GM13977 (cell line): ENCODE results near the gene CCDC154.
"Not testable (repeated sequence)": the region's sequence is repeated elsewhere in the genome, so short reads cannot be mapped to it uniquely, and the experiment has no call there.

Experiments used
- DNase-seq: peaks from one replicate; pipeline ENCODE4 v3.0.0; 2012; ENCODE audit warnings: low spot score
- CTCF ChIP-seq: IDR thresholded peaks from 2 replicates; pipeline ENCODE4 v1.5.1; 2012; ENCODE audit warnings: mild to moderate bottlenecking, control low read depth; ENCODE audit not compliant: insufficient read depth; ENCODE audit errors: extremely low read depth, missing control alignments
- in situ Hi-C: fragments of 300-500 bp; cut with MboI; formaldehyde crosslinking; loops from one replicate; pipeline ENCODE4 v1.12.0; 2022; ENCODE audit warnings: low sequenced_read_pairs, low pct_unique_long_range_greater_than_20kb, mixed read lengths, inconsistent platforms; ENCODE audit not compliant: unreplicated experiment

The CCDC154 gene

GRCh38 chr16:1442697-1443096, 1.7 kb downstream of the CCDC154 start:
- no peak for TF ChIP-seq CTCF
- in situ Hi-C loops: no loop called here
- DNase-seq: no peak

DNA sequence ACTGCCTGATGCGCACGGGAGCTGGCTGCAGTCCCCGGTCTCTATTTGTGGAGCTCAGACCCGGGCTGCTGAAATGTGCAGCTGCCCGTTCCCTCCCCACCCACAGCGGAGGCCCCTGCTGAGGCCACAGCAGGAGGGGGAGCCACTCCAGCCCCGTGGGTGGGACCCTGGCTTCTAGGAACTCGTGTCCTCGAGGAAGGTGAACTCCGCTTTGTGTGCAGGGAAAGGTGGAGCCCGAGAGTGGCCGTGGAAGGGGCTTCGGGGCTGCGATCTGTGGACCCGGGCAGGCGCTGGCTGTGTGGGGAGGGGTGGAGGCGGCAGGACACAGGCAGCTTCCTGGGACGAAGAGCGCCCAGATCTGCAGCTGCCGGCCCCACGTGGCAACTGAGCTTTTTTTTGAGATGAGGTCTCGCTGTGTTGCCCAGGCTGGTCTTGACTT, 2.9 kb downstream of the CCDC154 start:
- in situ Hi-C loops: no loop called here
- no peak for TF ChIP-seq CTCF
- no peak for DNase-seq

GRCh38 chr16:1439699-1440074, 4.7 kb downstream of the CCDC154 start:
- DNase-seq, in situ Hi-C loops: not testable (repeated sequence)

DNA sequence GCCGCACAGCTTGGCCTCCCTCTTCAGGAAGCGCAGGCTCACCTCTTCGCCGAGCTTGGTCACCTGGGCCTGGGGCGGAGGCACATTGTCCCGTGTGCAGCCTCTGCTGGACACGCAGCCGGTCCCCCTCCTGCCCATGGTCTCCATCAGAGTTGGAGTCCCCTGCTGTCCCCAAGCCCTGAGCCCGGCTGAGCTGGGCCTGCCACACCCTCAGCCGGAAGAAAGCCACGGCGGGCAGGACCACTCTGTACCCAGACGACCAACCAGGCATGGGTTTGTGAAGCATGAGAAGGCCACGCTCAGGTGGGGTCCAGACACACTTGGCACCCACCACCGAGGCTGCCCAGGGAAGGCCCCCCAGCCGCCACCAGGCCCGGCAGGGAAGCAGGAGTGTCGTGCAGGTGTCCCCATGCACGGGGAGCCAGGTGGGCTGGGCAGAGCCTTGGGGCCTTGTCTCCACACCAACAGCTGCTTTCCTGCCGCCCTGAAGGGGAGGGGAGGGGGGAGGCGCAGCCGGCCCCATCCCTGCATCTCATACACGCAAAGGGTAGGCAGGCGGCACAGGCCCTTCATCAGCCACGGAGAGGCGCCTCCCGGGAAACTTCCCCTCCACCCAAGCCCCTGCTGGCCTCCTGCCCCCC, 5.2 kb downstream of the CCDC154 start:
- in situ Hi-C loops: no loop called here
- no peak for TF ChIP-seq CTCF
- DNase-seq: no peak

DNA sequence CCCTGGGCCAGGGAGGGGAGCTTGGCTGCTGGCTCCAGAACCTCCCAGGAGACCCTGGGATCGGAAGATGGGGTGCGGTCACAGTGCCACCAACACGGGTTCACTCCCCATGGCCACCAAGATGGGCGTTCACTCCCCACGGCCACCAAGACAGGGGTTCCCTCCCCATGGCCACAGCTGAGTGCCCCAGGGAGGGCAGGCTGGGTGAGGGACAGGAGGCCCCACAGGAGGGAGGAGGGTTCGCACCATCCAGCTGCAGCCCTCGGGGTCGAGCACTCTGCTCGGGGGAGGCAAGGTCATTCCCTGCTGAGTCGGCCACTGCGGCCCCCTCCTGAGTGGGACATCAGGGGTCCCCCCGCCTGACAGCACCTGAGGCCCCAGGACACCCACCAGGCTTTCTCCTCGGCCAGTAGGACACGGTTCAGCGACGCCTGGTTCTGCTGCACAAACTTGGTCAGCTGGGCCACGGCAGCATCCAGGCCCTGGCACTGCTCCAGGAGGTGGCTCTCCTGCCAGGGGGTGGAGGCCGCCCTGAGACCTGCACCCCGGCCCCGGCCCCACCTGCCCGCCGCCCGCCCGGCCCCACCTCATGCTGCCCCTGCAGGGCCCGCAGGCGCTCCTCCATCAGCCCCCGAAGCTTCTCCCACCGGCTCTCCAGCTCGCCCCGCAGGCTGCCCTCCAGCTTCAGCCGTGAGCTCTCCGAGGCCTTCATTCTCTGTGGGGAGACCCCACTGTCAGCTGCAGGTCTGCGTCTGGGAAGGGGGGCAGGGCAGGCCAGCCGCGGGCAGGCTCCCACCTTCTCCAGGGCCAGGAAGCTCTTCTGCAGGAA, 5.9 kb downstream of the CCDC154 start:
- in situ Hi-C loops: no loop called here
- DNase-seq: no peak
- TF ChIP-seq CTCF: no peak

DNA sequence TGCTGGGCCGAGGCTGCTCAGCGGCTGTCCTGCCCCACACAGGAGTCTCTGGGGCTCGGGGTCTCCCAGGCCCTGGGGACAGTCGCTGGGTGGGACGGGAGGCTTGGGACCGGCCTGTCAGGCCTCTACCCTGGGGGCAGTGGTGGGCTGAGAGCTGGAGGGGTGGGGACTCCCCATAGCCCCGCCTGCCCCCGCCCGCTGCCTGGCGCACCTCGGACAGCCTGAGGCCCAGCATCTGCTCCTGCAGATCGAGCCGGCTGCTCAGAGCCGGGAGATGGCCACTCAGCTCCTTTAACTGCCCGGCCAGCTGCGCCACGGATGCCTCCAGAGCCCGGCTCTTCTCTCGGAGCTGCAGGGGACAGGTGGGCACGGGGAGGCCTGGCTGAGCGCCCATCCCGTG, 6.8 kb downstream of the CCDC154 start:
- no peak for TF ChIP-seq CTCF
- no peak for DNase-seq
- in situ Hi-C loops: no loop called here

GRCh38 chr16:1436731-1437355, 7.5 kb downstream of the CCDC154 start:
- no peak for TF ChIP-seq CTCF
- no peak for DNase-seq
- in situ Hi-C loops: no loop called here
